ENCODE data around the gene ANKRD63.
A peak's percentile ranks its signal among the peaks of the same experiment; 100 is the strongest.

ANKRD63 gene

DNA sequence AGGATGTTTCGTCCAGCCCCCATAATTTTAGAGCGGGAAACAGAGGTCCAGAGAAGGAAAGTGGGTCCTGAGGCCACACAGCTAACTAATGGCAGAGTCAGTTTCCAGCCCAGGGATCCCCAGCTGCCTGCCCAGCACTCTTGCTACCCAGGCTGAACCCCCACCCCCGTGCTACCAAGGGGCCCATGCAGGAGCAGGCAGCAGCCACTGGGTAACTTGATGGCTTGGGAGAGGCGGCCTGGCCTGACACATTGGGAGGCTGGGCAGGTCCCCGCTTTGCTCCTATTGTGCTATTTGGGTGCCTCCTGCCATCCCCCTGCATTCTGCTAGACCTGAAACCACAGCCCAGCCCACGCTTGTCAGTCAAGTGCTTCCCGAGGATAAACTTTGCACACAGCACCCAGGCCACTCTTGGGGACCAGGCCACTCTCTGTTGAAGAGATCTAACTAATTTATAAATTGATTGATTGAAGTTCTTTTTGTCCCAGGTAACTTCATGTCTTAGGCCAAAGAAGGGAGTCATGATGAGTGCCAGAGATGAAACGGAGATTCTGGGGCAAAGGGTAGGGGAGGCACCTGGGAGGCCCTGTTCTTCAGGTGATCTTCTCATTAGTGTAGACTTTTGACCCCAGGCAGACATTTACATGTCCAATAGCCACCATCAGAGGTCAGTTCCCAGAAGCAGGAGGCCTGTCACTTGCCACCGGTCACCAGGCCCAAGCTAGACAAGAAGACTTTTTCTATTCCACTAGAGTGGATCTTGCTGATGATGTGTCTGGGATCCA lies 37.0 kb downstream of the ANKRD63 start:
- no peak for DNase-seq

DNA sequence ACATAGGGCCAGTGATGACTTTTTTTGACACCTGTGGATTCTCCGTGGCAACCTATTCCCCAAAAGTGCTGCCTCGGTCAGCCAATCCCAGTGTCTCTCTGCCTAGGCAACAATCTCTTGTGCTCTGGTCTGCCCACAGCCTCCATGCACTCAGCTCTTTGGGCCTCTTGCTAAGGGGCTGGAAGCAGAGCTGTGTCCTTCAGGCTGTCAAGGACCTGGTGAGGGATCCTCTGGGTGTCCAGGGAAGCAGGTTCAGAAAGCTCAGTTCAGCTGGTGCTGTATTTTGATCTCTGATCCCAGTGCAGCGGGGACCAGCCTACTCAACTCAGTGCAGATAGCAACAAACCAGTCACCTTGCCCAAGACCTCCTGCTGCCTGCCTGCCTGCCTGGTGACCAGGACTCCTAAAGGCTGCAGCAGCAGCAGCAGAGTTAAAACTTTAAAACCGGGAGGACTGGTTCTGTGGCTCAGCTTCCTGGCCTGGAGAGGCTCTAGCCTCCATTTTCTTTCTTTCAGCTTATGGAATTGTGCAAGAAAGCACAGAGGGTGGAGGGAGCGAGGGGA lies 37.8 kb downstream of the ANKRD63 start:
- no peak for DNase-seq

DNA sequence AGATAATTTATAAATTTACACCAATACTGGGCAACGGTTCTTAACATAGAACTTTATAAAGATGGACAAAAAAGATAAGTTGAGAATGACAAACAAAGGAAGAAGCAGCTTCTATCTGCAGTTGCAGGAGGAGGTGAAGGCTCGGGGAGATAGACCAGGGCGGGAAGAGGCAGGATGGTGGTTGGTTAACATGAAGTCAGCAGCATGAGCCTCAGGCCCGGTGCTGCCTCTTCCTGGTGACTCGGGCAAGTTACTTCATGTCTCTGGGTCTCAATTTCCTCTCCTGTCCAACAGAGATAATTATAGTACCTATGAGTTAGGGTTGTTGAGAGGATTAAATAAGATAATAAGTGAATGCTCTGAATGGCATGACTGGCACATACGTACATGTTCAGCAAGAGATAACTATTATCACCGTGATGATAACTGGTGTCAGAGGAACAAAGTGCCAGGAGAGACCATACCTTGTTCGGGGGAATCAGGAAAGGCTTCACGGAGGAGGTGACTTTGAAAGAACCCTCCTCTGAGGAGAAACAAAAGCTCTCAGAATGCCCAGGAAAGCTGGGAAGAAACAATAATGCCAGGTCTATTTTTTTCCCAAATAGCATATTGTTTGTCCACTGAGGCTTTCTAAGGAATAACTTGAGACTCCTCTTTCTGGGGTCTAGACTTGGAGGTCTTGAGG lies 39.6 kb downstream of the ANKRD63 start:
- no peak for DNase-seq

DNA sequence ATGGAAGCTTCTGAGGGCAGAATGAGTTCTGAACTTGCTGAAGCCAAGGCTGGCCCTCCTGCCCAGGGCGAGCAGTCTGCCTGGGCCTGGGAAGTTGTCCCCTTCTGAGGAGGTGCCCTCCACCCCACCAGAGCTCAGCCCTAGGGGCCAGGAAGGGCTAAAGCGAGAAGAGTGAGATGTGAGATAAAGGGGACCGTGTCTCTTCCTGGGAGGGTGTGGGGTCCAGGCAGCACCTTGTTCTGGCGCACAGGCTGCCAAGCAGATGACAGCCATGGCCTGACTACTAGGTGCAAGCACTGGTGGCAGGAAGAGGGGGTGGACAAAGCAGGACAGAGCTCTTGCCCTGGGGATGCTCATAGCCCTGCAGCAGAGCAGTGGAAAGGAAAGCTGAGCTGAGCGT lies 40.3 kb downstream of the ANKRD63 start:
- DNase-seq = no peak

DNA sequence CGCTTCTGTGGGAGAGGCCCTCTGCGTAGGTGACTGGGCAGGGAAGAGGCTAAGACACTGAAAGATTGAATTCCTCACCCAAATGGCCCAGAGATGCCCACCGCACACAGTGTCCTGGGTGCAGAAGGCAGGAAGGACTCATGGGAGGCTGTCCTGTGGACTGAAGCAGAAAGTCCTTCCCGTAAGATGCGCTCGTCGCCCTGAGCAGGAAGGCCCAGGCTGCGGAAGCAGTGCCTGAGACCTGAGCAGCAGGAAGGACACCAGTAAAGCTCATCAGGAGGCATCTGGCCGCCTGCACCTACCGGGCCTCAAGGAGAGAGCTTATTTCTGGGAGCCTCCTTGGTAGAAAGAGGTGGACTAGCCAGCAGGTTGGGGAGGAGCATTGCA lies 40.7 kb downstream of the ANKRD63 start:
- DNase-seq = no peak

DNA sequence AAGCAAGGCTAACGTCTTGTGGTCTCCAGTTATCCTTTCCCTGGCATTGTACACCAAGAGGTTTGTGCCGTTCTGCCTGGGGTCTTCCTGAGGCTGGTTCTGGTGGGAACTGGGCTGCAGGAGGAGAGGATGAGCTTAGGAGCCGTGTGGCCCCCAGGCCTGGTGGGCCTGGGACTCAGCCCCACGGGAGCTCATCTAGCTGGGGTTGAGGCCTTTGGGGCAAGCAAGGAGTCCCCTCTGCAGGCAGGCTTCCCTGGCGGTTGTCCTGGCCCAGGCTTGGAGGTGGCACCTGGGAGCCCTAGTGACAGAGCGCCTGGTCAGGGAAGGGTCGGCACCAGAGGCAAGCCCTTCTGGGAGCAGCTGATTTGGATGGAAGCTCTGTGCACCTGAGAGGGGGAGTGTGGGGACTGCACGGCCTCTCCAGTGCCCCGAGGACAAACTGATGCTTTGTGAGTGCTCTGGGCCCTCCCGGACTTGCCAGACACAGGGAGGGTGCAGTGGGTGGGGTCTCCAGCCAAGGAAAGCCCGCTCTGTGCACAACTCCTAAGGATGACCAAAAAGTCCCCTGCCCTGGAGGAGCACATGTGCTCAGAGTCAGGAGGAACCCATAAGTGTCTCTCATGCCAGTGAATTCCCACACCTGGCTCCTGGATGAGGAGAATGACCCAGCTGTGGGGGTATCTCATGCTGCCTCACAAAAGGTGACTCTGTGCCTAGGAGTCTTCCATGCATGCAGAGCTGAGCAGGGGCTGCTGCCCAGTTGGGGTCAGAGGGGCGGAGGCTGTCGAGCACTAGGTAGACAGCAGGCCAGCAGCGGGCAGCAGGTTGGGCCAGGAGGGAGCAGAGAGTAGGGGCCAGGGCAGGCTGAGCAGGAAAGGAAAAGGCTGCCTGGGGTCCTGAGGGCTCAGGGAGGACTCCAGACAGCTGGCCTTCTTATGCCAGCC lies 41.3 kb downstream of the ANKRD63 start:
- DNase-seq = no peak

DNA sequence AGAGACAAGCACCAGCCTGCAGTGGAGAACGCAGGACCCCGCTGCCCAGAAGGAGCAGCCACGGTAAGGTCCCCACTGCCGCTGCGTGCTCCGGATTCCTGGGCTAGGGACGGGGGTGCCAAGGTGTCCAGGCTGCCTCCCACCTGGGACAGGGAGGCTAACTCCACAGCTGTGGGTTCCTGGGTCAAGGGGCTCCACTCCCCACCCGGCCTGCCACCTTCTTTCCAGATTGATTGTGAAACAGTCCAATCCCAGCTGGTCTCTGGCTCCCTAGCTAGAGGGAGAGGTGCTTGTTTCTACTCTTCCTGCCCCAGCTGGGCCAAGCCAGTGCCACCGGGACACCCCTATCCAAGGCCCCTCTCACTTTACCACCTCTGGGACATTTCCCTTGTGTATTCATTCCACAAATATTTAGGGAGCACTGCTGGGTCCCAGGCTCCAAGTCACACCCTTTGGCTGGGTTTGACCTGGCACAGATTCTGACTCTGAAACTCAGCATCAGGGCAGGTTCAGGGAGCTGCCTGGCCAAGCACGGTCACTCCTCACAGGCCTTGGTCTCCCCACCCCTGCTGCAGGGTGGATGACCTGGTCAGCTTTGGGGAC lies 42.1 kb downstream of the ANKRD63 start:
- DNase-seq = no peak

DNA sequence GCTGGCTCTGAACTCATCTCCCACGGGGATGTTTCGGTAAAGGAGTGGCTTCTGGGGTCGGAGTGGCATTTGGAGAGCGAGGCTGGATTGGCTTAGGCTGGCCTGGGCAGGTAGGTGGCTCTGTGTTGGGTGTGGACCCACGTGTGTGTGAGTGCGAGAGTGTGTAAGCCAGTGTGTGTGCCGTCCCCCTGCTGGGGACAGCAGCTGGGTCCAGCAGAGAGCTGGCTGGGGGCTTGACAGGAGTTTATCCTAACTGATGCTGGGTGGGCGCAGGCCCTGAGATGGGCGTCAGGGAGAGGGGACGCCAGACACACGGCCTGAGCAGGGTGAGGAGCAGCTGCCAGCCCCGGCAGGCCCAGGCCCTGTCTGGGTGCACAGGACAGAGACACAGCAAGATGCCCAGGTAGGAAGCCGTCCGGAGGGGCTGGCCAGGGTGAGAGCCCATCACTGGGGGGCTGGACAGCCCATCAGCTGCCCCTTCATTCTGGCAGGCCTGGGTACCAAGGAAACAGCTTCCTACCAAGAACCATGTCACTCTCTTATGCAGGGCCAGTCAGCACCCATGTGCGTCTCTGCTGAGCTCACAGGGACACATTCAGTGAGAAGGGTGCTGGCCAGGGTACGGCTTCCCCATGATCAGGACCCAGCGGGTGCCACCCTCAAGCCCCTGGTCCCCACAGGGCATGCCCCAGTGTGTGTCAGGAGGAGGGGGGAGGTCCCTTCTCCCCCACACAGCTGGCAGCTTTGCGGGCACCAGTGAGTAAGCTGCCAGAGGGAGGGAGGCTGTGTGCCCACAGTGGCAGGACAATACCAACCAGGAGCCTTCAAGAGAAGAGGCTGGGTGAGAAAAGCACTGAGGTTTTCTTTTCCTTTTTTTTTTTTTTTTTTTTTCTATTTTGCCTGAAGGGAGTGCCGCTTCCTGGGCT lies 42.9 kb downstream of the ANKRD63 start:
- DNase-seq = peak in 13 of 58 donors; percentile 7 to 81 (median 45)

DNA sequence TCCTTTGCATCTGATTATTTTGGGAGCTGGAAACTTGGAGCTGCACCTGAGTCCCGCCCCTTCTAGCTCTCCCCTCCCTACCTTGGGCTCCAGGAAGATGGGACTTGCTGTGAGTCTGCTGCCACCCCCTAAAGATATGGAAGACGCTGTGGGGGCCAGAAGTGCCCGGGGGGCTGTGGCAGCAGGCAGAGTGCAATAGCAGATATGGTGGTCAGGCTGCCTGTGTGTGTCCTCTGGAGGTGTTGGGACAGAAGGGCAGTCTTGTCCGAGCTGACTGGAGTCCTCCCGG lies 43.5 kb downstream of the ANKRD63 start:
- DNase-seq = peak in 1 of 58 donors; percentile 65

DNA sequence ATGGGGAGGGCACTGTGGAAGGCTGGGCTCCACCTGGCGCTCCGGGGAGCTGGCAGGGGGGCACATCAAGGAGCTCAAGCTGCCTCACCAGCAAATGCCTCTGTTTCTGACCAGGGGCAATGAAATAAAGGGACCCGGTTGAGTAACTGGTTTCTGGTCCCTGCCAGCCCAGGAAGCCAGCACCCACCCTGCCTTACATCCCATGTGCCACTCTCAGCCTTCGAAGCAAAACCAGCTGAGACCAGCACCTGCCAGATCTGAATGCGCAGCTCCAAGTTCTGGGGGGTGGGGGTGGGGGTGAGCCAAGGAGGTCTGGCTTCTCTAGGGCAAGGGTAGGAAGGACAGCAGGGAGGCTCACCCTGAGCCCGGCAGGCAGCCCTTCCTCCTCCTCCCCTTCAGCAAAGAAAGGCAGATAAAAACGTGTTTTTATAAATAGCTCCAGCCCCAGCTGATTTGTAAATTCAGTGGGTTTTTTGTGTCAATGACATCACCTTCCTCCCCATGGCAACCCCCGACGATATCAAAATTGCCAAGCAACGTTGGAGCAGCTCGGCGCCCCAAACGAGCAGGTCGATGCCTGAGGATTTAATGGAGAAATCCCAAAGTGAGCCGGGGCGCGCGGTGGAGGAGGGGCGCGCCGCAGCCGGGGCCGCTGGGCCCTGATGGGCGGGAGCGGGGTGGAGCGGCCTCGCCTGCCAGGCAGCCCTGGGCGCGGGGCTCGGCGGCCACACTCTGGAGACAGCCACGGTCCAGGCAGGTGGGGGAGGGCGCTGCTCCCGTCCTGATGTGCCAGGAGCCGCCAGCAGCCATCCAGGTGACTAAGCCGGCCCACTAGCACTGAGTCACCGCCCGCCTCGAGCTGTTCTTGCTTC lies 44.1 kb downstream of the ANKRD63 start, which contains the start of gene PAK6:
PAK6 (plus strand) TSS at position 532 of the 872 bp plus-strand sequence. CDS start 25,723 bp downstream, outside the sequence.
- peak in 31 of 58 donors; percentile 24 to 83 (median 49) for DNase-seq

DNA sequence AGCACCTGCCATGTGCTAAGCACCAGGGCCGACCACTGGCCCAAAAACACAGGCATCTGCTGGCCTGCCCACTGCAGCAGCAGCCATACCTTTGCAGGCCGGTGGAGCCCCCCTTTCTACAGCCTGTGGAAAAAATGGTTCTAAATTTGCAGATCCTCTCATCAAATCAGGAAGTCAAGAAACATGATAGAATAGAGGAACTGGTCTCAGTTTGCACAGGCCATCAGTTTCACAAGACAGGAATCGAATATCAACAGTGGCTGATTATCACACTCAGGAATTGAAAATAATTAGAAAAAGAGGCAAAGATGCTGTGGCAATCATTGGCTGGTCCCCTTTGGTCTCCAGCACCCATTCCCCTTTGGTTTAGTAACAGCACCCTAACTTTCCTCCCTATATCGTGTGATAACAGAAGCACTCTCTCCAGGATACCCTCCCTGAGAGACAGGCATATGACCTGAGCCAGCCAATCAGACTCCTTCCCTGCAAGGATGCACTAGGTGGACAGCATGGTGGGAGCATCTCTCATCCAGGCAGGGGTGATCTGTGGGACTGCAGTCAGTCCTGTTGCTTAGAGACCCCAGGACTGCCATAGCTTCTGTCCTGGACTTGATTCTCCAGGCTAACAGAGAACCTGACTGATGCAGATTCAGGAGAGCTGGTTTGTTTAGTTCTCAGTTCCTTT lies 47.5 kb downstream of the ANKRD63 start:
- DNase-seq = peak in 1 of 58 donors; percentile 13

DNA sequence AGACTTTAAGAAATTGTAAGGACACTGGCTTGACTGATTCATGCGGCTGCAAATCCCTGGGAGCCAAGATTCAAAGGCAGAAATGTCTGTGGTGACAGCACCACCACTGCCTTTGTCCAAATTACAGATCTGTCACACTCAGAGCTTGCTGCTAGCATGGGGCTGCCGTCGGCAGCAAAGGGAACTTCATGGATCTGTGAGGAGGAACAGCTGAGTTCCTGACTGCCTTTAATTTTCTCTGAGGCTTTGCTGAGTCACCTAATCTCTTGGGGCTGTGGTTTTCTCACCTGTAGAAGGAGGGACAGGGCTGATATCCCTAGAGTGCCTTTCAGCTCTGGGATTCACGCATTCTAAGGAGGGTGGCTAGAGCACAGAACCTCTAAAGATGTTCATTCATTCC lies 48.1 kb downstream of the ANKRD63 start:
- DNase-seq = no peak

DNA sequence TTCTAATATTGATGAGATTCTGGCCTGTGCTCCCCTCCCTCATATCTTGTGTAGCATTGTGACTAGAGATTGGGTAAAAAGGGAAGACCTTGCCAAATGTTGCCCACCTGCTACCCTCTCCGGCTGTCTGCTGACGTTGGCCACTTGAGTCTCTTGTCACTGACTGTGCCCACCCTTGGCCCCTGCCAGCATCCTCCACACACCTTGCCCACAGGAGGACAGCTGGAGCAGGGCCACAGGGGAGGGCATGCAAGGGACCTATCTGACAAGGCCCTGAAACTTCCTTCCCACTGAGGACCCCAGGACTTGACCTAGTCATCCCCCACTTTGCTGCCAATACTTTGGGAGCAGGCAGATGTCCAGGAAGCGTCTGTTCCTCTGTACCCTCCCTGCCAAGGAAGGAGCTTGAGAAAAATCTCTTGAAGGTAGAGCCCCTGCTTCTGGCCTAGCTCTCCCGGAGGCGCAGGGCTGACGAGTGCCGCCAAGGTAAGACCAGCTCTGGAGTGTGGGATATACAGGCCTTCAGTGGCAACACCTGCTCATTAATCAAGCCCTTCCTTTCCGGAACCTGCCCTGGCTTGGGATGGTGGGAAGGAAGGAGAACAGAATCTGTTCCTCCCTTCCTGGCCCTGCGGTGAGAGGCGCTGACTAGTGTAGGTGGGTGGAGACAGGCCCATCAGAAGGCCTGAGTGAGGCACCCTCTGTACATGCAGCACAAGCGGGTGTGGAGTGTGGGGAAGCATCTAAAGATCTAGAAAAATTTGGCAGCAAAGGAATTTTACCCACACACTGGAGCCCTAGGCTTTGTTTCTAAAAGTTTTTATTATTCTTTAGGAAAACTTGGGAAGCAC lies 48.9 kb downstream of the ANKRD63 start:
- no peak for DNase-seq

DNA sequence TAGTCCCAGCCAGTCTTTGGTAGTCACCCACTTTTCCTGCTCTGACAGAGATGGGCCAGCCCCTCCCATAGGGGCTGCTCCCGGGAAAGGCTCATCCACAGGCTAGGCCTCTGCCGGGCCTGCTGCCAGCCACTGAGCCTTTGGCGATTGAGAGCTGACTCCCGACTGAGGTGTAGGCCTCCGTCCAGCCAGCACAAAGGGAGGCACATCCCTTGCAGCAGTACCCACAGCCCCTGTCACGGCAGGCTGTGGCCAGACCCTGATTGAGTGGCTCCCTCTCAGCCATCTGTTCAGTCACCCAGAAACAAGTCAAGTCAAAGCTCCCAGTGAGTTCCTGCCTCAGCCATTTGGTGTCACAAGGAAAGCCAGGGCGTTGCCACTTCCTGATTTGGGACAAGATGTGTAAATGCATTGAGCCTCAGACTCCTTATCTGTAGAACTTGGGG lies 50.2 kb downstream of the ANKRD63 start:
- peak in 1 of 58 donors; percentile 15 for DNase-seq
